Endometrial microvascular endothelial cells (primary cell): ENCODE measurements around the gene CAPZB. TPM values are rescaled to one million over a fixed set of nuclear protein-coding genes. Genes with fewer than 3 reads are reported as not detected.
"Not testable (repeated sequence)": the region's sequence is repeated elsewhere in the genome, so short reads cannot be mapped to it uniquely, and the experiment has no call there.

Source experiments
- in situ Hi-C: cut with HindIII; loops from 2 replicates; pipeline ENCODE4 v1.10.0; 2017; ENCODE audit warnings: low sequenced_read_pairs, low pct_unique_long_range_greater_than_20kb; ENCODE audit errors: inconsistent ontology term
- total RNA-seq: library from RNA; depleted of rRNA; stranded (reverse); fragments of >200 nt; gene quantifications from one replicate; pipeline ENCODE4 v1.2.3, GENCODE V29; 2015; ENCODE audit errors: inconsistent ontology term

The CAPZB gene
- 146 TPM for total RNA-seq

DNA sequence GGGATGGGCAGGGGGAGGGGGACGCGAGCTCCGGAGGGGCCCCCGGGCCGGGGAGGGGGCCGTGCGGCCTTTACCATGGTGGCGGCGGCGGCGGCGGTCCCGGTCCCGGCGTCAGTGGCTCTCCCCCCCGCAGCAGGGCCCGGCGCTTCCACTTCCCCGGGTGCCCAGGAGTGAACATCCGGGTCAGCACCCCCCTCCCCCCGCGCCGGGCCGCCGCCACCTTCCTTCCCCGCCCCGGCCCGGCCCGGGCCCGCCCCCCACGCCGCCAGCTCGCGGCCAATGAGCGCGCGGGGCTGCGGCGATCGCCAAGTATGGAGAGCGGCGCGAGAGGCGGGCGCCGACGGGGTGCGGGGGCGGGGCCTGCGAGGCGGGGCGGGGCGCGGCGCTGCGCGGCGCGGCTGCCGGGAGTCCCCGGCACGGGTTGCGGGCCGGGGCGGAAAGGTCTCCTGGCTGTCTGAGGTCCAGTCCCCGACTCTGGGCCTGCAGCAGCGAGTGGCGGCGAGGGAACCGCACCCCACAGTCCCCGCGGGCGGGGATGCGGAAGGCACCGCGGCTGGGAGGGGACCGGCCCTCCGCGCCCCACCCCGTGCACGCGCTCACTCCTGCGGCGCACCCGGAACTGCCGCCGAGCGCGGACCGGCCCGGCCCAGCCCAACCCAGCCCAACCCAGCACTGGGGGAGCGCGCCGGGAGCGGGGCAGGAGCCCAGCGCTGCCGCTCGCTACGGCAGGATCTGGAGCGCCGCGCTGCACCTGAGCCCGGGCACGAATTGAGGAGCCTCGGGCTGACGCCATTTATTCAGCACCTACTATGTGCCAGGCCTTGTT, at the start of gene CAPZB:
Gene CAPZB (minus strand): TSS at position 178 of the 826 bp plus-strand sequence. CDS start 101 bp downstream, at position 77.
- in situ Hi-C loops: loop anchor here (25.0 kb wide), 1 partner anchor 102 kb away; a partner anchor contains a TSS

DNA sequence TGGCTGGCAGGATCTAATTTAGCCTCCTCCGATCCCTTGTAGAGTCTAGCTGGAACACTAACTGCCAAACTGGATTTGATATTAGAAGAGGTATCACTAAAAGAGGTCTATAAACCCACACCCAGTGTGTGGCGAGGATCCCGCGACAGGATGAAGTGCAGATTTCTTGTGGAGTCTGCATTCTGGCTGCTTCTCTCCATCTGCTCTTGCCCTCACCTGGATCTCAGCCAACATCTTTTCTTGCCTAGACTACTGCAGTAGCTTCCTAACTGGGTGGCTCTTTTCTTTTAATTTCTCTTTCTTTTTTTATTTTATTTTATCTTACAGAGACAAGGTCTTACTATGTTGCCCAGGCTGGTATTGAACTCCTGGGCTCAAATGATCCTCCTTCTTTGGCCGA, 48.9 kb upstream of the CAPZB start:
- in situ Hi-C loops: no loop called here

DNA sequence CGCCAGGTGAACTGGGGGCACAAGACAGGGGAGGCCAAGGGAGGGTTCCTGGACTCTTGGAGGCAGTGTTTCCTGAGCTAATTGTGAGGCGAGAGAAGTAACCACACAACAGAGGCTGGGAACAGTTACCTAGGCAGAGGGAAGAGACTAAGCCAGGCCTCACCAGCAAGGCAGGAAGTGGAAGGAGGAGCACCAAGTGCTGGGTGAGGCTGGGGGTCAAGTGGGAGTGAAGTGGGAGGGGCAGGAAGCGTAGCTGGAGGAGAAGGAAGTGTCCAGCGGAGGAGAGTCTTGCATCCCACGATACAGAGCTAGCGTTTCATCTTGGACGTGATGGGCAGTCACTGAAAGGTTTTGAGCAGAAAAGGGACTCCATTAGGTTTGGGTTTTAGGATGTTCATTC, 48.3 kb upstream of the CAPZB start:
- in situ Hi-C loops: no loop called here

DNA sequence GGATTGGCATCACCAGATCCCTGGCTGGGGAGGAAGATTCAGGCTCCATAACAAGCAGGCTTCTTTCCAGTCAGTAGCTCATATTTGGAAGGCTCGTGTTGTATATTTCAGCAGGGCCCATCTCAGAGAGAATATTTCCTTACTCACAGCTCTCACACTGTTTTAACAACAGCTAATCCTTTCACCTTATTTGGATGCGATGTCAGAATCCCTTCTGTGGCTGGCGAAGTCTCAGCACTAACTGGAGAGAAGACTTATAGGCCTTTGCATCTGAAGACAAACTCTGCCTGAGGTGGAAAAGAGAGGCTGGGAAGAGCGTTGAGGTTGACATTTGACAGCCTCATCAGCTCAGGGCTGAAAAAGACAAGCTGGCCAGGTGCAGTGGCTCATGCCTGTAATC, 47.2 kb upstream of the CAPZB start:
- in situ Hi-C loops: no loop called here

DNA sequence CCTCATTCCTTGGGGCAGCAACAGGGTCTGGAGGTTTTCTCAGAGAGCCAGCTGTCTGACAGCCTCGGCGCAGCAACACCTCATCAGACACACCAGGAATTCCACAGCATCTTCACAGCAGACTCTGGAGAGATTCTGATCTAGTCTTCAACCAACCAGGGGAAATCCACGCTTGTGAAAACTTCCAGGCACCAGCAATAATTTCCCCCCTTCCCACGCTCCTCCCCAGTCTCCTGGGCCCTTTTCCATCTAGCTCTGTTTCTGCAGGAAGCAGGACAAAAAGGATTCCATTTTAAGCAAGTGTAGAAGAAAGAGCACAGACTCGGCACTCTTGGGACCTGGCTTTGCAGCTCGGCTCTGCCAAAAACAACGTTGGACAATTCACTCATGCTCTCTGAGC, 44.3 kb upstream of the CAPZB start:
- in situ Hi-C loops: no loop called here

DNA sequence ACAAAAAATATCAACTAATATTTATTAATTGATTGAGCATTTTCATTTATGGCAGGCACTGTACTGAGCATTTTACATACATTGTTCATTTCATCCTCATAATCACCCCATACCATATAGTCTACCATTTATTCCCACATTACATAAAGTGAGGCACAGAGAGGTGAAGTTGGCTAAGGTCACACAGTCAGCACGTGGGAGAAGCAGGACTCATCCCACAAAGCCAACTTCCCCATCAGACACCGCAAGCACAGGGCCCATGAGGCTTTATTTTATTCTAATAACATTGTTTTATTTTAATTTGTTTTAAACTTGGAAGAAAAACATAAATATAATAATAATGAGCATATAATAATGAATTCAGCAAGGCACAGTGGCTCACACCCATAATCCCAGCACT, 43.1 kb upstream of the CAPZB start:
- in situ Hi-C loops: no loop called here

DNA sequence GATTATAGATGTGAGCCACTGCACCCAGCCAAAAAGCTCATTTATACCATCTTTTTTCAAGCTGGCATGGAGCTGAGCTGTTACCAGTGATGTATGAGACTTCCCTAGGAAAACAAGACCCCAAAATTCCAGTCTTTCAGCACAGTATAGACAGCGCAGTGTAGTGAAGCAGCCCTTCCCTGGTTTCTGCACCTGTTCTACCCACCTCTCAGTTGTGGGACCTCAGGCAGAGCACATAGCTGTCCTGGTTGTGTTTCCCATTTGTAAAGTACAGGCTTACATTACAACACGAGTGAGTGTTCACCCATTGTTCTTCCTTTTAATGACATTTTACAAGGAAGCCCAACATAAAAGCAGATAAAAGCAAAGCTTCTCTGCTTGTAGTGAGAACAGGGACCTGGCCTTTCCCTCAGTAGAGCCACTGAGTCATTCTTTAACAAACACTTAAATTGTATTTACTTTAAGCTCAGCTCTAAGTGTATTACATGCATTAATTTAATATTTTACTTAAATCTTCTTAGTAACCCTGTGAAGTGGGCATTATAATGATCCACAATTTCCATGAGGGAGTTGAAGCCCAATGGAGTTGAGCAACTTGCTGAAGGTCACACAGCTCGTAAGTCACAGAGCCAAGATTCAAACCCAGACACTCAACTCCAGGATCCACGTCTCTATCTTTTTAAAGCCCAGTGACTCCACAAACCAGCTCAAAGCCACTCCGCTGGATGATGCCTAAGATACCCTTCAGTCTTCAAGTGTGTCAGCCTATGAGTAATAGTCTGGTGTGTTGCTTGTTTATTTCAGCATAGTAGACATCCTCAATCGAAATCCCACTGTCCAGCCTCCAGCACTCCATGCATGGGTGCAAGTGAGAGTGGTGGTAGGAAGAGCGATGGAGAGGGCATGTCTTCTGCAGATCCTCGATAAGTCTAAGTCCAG, 40.5 kb upstream of the CAPZB start:
- in situ Hi-C loops: no loop called here

DNA sequence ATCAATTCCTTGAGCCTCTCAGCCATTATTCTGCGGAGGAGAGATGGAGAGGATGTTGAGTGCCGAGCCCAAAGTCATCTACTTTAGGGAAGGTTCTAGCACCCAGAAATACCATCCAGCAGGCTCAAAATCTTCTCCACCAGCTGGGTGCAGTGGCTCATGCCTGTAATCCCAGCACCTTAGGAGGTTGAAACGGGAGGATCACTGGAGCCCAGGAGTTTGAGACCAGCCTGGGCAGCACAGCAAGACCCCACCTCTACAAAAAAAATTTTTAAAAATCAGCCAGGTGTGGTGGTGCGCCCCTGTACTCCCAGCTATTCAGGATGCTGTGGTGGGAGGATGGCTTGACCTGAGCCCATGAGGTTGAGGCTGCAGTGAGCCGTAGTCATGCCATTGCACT, 39.5 kb upstream of the CAPZB start:
- in situ Hi-C loops: no loop called here

DNA sequence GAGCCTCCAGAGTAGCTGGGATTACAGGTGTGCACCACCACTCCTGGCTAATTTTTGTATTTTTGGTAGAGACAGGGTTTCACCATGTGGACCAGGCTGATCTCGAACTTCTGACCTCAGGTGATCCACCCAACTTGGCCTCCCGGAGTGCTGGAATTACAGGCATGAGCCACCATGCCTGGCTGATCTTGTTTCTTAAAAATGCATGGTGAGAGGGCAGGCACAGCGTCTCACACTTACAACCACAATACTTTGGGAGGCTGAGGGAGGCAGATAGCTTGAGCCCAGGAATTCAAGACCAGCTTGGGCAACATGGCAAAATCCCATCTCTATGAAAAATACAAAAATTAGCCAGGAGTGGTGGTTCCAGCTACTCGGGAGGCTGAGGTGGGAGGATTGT, 37.2 kb upstream of the CAPZB start:
- in situ Hi-C loops: not testable (repeated sequence)

DNA sequence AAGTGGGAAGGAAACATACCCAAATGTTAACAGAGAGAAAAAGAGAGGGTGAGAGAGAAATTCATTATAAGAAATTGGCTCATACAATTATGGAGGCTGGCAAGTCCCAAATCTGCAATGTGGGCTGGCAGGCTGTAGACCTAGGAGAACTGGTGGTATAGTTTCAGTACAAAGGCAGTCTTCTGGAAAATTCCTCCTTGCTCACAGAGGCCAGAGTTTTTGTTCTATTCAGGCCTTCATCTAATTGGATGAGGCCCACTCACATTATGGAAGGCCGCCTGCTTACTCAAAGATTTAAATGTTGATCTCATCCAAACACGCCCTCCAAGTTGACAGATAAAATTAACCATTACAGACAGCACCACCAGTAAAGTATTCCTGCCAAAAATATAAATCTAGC, 36.1 kb upstream of the CAPZB start:
- in situ Hi-C loops: no loop called here

DNA sequence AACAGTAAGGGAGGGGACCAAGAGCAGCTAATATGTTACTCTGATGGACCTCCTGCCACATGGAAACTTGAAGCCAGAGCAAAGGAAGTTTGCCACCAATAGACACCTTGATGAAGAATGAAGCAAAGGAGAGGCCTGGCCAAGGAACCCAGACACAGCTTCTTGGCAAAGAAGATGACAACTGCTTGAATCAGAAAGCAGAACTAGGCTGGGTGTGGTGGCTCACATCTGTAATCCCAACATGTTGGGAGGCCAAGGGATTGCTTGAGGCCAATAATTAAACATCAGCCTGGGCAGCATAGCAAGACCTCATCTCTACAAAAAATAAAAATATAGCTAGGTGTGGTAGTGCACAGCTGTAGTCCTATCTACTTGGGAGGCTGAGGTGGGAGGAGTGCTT, 31.7 kb upstream of the CAPZB start:
- in situ Hi-C loops: no loop called here

DNA sequence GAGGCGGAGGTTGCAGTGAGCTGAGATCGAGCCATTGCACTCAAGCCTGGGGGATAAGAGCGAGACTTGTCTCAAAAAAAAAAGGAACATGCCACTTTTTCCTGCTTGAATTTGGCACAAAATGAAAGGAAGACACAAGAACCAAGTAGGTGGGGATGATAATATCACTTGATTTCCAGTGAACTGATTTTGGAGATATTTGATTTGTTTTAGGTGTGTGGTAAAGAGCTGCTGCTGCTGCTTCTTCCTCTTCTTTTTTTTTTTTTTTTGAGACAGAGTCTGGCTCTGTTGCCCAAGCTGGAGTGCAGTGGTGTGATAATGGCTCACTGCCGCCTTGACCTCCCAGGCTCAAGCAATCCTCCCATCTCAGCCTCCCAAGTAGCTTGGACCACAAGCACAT, 29.9 kb upstream of the CAPZB start:
- in situ Hi-C loops: no loop called here

DNA sequence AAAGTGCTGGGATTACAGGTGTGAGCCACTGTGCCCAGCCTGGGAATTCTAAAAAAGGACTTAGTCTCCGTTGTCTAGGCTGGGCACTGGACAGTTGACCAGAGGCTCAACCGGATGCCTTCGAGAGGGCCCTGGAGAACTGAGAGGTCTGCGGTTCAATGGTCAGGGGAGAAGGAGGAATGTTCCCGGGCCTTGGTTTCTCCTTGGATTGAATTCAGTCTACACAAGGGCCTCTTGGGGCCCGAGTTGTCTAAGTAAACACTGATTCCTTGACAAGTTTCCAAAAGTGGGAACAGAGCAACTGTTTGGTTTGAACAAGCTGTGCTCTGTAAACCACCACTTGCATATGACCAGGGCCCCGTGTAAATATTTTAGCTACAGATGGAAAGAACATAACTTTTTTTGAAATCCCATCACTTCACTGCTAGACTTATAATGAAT, 29.1 kb upstream of the CAPZB start:
- in situ Hi-C loops: no loop called here

DNA sequence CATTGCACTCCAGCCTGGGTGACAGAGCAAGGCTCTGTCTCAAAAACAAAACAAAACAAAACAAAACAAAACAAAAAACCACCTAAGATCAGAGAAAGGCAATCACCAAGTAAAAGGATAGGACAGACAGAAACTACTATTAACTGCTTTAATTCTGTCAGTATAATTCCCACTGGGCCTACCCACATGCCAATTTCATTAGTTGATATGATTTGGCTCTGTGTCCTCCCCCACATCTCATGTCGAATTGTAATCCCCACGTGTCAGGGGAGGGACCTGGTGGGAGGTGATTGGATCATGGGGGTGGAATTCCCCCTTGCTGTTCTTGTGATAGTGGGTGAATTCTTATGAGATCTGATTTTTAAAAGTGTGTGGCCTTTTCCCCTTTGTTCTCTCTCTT, 27.2 kb upstream of the CAPZB start:
- in situ Hi-C loops: no loop called here

DNA sequence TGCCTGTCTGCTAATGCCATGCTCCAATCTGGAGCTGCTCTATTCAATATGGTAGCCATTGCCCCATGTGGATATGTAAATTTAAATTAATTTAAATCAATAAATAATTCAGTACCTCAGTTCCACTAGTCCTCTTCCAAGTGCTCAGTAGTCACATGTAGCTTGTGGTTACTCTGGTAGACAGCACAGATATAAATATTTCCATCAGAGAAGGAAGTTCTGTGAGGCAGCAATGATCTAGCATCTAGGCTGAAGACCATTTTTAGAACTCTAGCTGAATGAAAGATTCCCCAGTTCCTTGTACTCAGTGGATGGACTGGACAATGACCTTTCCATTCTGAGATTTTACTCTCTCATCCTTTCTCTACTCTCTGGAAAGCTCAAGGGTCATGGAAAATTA, 25.8 kb upstream of the CAPZB start:
- in situ Hi-C loops: no loop called here

DNA sequence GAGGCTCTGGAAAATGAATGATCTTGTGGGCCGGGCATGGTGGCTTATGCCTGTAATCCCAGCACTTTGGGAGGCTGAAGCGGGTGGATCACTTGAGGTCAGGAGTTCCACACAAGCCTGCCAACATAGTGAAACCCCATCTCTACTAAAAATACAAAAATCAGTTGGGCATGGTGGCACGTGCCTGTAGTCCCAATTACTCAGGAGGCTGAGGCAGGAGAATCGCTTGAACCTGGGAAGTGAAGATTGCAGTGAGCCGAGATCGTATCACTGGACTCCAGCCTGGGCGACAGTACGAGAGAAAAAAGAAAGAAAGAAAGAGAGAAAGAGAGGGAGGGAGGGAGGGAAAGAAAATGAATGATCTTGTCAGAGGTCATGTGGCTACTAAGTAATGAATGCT, 24.3 kb upstream of the CAPZB start:
- in situ Hi-C loops: not testable (repeated sequence)

DNA sequence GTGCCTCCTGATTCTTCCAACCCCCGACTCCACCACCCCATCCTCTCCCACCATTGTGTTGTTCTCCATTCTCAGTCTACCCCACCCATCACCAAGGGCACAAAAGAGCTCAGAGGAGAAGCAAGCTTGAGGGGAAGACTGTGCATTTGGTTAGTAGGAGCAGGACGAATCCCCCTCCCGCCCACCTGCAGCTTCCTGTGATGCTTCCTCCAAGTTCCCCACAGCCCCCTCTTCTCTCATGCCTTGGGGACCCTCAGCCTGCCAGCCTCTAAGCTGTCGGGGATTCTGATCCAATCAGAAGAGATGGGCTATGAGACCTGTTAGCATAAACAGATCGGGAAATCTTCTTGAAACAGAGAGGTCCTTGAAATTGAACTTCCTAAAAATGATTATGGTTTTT, 22.2 kb upstream of the CAPZB start:
- in situ Hi-C loops: no loop called here

DNA sequence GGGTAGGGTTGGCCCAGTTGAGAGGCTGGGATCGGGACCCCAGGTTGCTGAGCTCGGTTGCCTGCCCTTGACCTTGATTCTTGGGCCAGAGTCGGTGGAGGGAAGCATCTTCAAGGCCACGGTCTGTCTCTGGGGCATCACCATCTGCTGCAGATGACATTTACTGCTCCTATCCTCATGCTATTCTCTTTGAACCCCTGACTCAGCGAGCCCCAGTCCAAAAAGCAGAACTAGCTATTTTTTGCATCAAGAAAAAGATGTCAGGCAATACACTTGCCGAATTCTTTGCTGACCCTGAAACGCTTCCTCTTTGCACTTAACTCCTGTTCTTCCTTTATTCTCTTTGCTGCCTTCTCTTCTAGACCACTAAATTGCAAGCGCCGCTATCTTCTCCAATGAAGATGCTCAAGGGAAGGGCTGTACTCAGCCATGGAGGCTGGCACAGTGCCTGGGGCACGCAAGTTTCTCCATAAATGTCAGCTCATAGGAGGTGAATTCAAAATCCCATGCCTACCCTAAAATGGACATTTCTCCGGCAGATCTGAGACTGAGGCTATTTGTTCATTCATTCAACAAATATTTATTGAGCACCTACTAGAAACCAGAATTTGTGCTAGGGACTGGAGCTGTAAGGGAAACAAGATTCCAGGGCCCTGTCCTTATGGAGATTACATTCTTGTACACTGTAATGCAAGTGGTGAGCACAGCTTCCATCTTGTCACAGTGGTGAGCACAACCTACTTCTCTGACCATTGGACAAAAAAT, 20.5 kb upstream of the CAPZB start:
- in situ Hi-C loops: no loop called here
